Hindlimb muscle (tissue), 1 donor: ENCODE results near the gene SLC25A51. TPM values are rescaled to one million over a fixed set of nuclear protein-coding genes. Genes with fewer than 3 reads are reported as not detected.

ENCODE experiments used
- polyA plus RNA-seq: library from polyadenylated mRNA; unstranded; fragments of 120-200 nt; gene quantifications from one replicate; pipeline ENCODE4 v1.2.1, GENCODE V29; 2013; ENCODE audit not compliant: insufficient read length

Gene SLC25A51
- polyA plus RNA-seq, 1 donor: 13.0 TPM

Other genes starting within 250 kb of the SLC25A51 start
- gene TRMT10B, start 150.3 kb downstream of the SLC25A51 start, polyA plus RNA-seq: 11.3 TPM
- gene EXOSC3, start 119.1 kb downstream of the SLC25A51 start, polyA plus RNA-seq: 25.2 TPM
- gene DCAF10, start 103.3 kb downstream of the SLC25A51 start, polyA plus RNA-seq: 22.8 TPM
- gene SHB, start 165.1 kb upstream of the SLC25A51 start, polyA plus RNA-seq: 9.1 TPM